ENCODE measurements around the gene RNF225.

Gene RNF225

DNA sequence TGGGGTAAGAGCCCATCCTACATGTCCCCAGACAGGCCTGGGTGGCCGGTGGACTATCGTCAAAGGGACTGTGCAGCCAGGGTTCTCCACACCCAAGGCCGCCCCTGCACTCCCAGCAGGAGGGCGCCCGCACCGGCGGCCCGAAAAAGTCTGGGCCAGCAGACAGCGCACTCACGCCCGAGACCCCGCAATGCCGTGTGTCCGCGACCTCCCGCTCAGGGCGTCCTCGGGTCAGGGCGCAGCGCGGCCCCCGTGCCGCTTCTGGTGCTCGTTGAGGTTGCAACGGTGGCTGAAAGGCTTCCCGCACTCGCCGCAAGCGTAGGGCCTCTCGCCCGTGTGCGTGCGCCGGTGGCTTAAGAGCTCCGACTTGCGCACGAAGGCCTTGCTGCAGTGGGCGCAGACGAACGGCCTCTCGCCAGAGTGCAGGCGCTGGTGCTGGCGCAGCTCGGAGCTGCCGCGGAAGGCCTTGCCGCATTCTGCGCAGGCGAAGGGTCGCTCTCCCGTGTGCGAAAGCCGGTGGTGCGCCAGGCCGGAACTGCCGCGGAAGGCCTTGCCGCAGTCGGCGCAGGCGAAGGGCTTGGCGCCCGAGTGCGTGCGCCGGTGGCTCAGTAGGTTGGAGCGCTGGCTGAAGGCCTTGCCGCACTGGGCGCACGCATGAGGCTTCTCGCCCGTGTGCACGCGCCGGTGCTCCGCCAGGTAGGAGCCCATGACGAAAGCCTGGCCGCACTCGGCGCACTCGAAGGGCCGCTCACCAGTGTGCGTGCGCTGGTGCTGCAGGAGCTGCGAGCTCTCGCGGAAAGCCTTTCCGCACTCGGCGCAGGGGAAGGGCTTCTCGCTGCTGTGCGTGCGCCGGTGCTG lies 39.3 kb upstream of the RNF225 start:
- TF ChIP-seq ZNF274 (IDR thresholded peaks at IDR 0.05; ENCODE audit: low read depth, low read length) = no peak
- no peak for TF ChIP-seq SUZ12 (IDR thresholded peaks at IDR 0.05; ENCODE audit: extremely low read depth, insufficient read depth, insufficient read length)
- TF ChIP-seq YY1 (IDR thresholded peaks at IDR 0.05; ENCODE audit: insufficient read depth, insufficient read length) = no peak
- H3K27me3 ChIP-seq (ENCODE audit: insufficient read depth, insufficient read length) = no peaks in the 10 kb centered on the region
- no peak for DNase-seq (ENCODE audit: low read depth, low spot score)
- no peaks in the 10 kb centered on the region for H3K9me3 ChIP-seq (ENCODE audit: insufficient read depth, low read length)
- peaks cover 10% of the 10 kb centered on the region for H3K4me1 ChIP-seq (ENCODE audit: insufficient read depth, insufficient read length)
- no peak overlapping the region for H3K4me3 ChIP-seq (ENCODE audit: insufficient read length, low read depth)
- H3K36me3 ChIP-seq (ENCODE audit: insufficient read depth, insufficient read length, low read length) = peaks cover 27% of the 10 kb centered on the region
- H3K9ac ChIP-seq (ENCODE audit: insufficient read length, low read depth) = no peak overlapping the region

DNA sequence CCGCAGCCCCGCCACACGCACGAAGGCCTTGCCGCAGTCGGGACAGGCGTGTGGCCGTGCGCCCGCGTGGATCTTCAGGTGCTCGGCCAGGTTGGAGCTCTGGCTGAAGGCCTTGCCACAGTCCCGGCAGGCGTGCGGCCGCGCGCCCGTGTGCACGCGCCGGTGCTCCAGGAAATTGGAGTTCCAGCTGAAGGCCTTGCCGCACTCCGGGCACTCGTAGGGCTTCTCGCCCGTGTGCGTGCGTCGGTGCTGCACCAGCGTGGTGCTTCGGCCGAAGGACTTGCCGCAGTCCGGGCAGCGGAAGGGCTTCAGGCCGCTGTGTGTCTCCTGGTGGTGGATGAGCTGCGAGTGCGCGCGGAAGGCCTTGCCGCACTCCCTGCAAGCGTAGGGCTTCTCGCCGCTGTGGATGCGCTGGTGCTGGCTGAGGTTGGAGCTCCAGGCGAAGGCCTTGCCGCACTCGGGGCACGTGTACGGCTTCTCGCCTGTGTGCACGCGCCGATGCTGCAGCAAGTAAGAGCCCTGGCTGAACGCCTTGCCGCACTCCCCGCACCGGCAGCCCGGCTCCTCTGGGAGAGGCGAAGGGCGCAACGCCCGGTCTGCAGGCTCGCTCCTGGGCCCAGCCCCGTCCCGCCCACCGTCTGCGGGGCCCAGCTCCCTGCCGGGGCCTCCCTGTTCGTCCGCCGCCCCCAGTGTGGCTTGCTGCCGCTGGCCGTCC lies 38.5 kb upstream of the RNF225 start:
- Histone ChIP-seq H3K4me3 (ENCODE audit: insufficient read length, low read depth) (no peak overlapping the region), H3K4me1 (ENCODE audit: insufficient read depth, insufficient read length) (peaks cover 10% of the 10 kb centered on the region), H3K36me3 (ENCODE audit: insufficient read depth, insufficient read length, low read length) (peaks cover 23% of the 10 kb centered on the region), H3K27me3 (ENCODE audit: insufficient read depth, insufficient read length) (no peaks in the 10 kb centered on the region), H3K9ac (ENCODE audit: insufficient read length, low read depth) (no peak overlapping the region), H3K9me3 (ENCODE audit: insufficient read depth, low read length) (no peaks in the 10 kb centered on the region)
- TF ChIP-seq SUZ12 (IDR thresholded peaks at IDR 0.05; ENCODE audit: extremely low read depth, insufficient read depth, insufficient read length) (no peak), YY1 (IDR thresholded peaks at IDR 0.05; ENCODE audit: insufficient read depth, insufficient read length) (no peak), ZNF274 (IDR thresholded peaks at IDR 0.05; ENCODE audit: low read depth, low read length) (no peak)
- DNase-seq (ENCODE audit: low read depth, low spot score) = no peak

DNA sequence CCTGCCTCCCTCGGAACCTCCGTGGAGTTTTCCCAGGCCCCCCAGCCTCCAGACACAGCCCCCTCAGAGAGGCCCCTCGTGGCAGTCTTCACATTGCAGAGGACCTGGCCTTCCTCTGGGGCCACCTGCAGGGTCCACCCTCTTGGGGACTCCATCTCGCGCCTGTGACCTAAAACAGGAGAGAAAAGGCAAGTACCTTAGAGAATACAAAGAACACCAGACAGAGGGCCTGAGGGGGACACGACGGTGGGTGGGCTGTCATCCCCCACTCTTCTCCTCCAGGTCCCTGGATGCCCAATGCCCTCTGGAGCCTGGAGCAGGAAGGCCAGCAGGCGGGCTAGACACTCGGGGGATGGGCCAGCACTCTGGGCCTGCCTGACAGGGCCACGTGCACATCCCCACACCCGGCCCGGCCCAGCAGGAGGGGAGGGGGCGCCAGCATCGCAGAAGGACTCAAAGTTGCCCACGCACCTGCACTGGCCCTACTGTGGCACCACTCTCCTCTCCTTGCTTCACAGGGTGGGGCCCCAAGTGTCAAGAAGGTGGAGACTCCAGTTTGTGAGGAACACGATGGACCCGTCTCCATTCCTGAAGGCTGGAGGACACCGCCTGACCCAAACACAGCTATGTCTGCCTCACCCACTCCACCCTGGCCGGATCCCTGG lies 37.8 kb upstream of the RNF225 start:
- DNase-seq (ENCODE audit: low read depth, low spot score) = no peak
- H3K27me3 ChIP-seq (ENCODE audit: insufficient read depth, insufficient read length) = no peaks in the 10 kb centered on the region
- TF ChIP-seq SUZ12 (IDR thresholded peaks at IDR 0.05; ENCODE audit: extremely low read depth, insufficient read depth, insufficient read length) (no peak), ZNF274 (IDR thresholded peaks at IDR 0.05; ENCODE audit: low read depth, low read length) (no peak), YY1 (IDR thresholded peaks at IDR 0.05; ENCODE audit: insufficient read depth, insufficient read length) (no peak)
- no peaks in the 10 kb centered on the region for H3K9me3 ChIP-seq (ENCODE audit: insufficient read depth, low read length)
- H3K36me3 ChIP-seq (ENCODE audit: insufficient read depth, insufficient read length, low read length) = peaks cover 23% of the 10 kb centered on the region
- no peak overlapping the region for H3K4me3 ChIP-seq (ENCODE audit: insufficient read length, low read depth)
- H3K9ac ChIP-seq (ENCODE audit: insufficient read length, low read depth) = peak overlapping the region; percentile 42
- H3K4me1 ChIP-seq (ENCODE audit: insufficient read depth, insufficient read length) = peaks cover 7% of the 10 kb centered on the region

DNA sequence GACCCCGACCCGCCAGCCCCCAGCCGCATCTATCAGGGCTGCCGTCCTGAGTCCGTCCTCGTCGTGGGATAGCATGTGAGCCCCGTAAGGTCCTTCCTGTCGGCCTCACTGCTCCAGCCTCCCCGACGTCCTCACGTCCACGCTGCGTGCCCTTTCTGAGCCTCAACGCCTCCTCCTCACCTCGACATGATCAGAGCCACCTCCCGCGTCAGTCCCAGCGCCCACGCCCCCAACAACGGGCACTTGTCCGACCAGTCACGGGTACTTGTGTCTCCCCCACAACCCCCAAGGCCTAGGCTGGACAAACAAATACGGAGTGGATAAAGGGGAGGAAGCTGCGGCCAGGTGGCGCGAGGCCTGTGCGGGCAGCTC lies 33.6 kb upstream of the RNF225 start:
- peak overlapping the region; percentile 93 for H3K4me3 ChIP-seq (ENCODE audit: insufficient read length, low read depth)
- TF ChIP-seq SUZ12 (IDR thresholded peaks at IDR 0.05; ENCODE audit: extremely low read depth, insufficient read depth, insufficient read length) = no peak
- TF ChIP-seq YY1 (IDR thresholded peaks at IDR 0.05; ENCODE audit: insufficient read depth, insufficient read length) = no peak
- peak; percentile 16 for DNase-seq (ENCODE audit: low read depth, low spot score)
- no peaks in the 10 kb centered on the region for H3K27me3 ChIP-seq (ENCODE audit: insufficient read depth, insufficient read length)
- peaks cover 9% of the 10 kb centered on the region for H3K4me1 ChIP-seq (ENCODE audit: insufficient read depth, insufficient read length)
- H3K9me3 ChIP-seq (ENCODE audit: insufficient read depth, low read length) = no peaks in the 10 kb centered on the region
- H3K36me3 ChIP-seq (ENCODE audit: insufficient read depth, insufficient read length, low read length) = peaks cover 13% of the 10 kb centered on the region
- peak overlapping the region; percentile 96 for H3K9ac ChIP-seq (ENCODE audit: insufficient read length, low read depth)

DNA sequence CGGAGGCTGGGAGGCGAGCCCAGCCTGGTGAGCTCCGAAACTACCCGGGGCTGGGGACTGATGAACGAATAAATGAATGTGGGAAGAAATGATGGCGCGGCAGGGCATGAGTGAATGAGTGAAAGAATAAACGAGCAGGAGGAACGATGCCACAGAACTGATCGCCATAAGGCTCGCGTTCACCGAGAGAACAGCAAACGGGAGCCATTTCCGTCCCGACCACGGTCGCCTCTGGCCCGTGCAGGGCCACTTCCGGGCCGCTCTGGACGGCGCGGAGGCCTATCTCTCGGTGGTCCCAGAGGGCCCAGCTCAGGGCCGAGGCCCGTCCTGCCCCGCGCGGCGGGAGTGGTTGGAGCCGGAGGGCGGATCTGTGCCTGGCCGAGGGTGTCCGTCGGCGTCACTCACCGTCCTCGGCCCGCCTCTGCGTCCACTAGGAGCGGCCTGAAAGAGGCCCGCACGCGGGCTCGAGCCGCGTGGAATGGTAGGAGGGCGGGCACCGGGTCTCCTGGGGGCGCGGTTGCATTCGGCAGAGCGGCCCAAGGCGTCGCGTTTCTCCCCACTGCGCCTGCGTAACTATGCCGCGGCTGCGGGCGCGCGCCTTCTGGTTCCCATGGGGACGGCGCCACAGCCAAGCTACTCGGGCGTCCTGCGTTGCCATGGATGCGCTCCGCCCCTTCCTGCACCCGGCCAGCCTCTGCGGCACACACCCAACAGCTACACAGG lies 33.0 kb upstream of the RNF225 start, which contains the start of gene ZNF497:
ZNF497 (minus strand) TSS at position 480 of the 723 bp plus-strand sequence. CDS start 5,116 bp downstream, outside the sequence.
- Histone ChIP-seq H3K9ac (ENCODE audit: insufficient read length, low read depth) (peak within 1 kb of the TSS; percentile 96), H3K4me1 (ENCODE audit: insufficient read depth, insufficient read length) (peaks cover 9% of the 10 kb centered on the region), H3K27me3 (ENCODE audit: insufficient read depth, insufficient read length) (no peaks in the 10 kb centered on the region), H3K36me3 (ENCODE audit: insufficient read depth, insufficient read length, low read length) (peaks cover 18% of the 10 kb centered on the region), H3K4me3 (ENCODE audit: insufficient read length, low read depth) (peak within 1 kb of the TSS; percentile 93), H3K9me3 (ENCODE audit: insufficient read depth, low read length) (no peaks in the 10 kb centered on the region)
- TF ChIP-seq SUZ12 (IDR thresholded peaks at IDR 0.05; ENCODE audit: extremely low read depth, insufficient read depth, insufficient read length) = no peak
- TF ChIP-seq YY1 (IDR thresholded peaks at IDR 0.05; ENCODE audit: insufficient read depth, insufficient read length) = peak; percentile 51
- peak; percentile 87 for DNase-seq (ENCODE audit: low read depth, low spot score)

DNA sequence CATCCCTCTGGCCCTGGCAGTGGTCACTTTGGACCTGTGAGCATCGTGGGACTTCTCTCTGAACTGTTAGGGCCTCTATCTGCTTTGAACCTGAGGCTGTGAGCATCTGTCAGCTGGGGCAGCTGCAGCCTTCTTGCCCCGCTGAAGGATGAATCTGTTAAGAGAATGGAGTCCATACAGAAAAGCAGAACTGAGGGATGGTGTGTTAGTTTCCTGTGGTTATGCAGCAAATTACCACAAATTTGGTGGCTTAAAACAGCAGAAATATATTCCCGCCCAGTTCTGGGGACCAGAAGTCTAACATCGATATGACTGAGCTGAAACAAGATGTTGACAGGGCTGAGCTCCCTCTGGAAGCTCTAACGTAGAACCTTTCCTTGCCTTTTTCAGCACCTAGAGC lies 31.3 kb upstream of the RNF225 start:
- H3K4me1 ChIP-seq (ENCODE audit: insufficient read depth, insufficient read length) = peaks cover 1% of the 10 kb centered on the region
- no peak for DNase-seq (ENCODE audit: low read depth, low spot score)
- no peak for TF ChIP-seq ZNF274 (IDR thresholded peaks at IDR 0.05; ENCODE audit: low read depth, low read length)
- no peak for TF ChIP-seq SUZ12 (IDR thresholded peaks at IDR 0.05; ENCODE audit: extremely low read depth, insufficient read depth, insufficient read length)
- TF ChIP-seq YY1 (IDR thresholded peaks at IDR 0.05; ENCODE audit: insufficient read depth, insufficient read length) = no peak

More for the DNA sequence above, 31.3 kb upstream of the RNF225 start:
- Histone ChIP-seq H3K9ac (ENCODE audit: insufficient read length, low read depth) (no peak overlapping the region), H3K9me3 (ENCODE audit: insufficient read depth, low read length) (no peaks in the 10 kb centered on the region), H3K4me3 (ENCODE audit: insufficient read length, low read depth) (no peak overlapping the region), H3K36me3 (ENCODE audit: insufficient read depth, insufficient read length, low read length) (peaks cover 17% of the 10 kb centered on the region), H3K27me3 (ENCODE audit: insufficient read depth, insufficient read length) (no peaks in the 10 kb centered on the region)
